Activated CD4-positive, alpha-beta T cell treated with anti-CD3 and anti-CD28 coated beads, Interleukin-10, Interleukin-2, amounts not matched to agents 100 ng/mL and 50 ng/mL, durations not matched to agents 16 hours and 8 hours (primary cell): Measurements from ENCODE around the gene SPATA22.
"Not testable (repeated sequence)": the region's sequence is repeated elsewhere in the genome, so short reads cannot be mapped to it uniquely, and the experiment has no call there.

ENCODE experiments used
- DNase-seq: peaks from one replicate; pipeline ENCODE4 v3.0.0-alpha.2; 2020

The SPATA22 gene

GRCh38 chr17:3472137-3472536 is 518 bp upstream of the SPATA22 start:
- no peak for DNase-seq

GRCh38 chr17:3469529-3469928 is 2.1 kb downstream of the SPATA22 start:
- DNase-seq = no peak

- not testable (repeated sequence) for DNase-seq
Measured at GRCh38 chr17:3466355-3466754, 5.3 kb downstream of the SPATA22 start.

- DNase-seq = no peak
Measured at GRCh38 chr17:3448059-3448665, 23.5 kb downstream of the SPATA22 start.

GRCh38 chr17:3447625-3448024 is 24.0 kb downstream of the SPATA22 start:
- DNase-seq = peak; percentile 15

- DNase-seq = no peak
Measured at GRCh38 chr17:3440451-3440850, 31.2 kb downstream of the SPATA22 start.

GRCh38 chr17:3438368-3438767 is 33.3 kb downstream of the SPATA22 start:
- no peak for DNase-seq

GRCh38 chr17:3433741-3434140 is 37.9 kb downstream of the SPATA22 start, which contains the start of gene OR1E2:
TSS of gene OR1E2 (minus strand) at chr17:3433841. CDS start at chr17:3433841, 0 bp downstream.
- no peak for DNase-seq

- DNase-seq = peak; percentile 19
Measured at GRCh38 chr17:3433215-3433614, 38.4 kb downstream of the SPATA22 start.

- no peak for DNase-seq
Measured at GRCh38 chr17:3418222-3418621, 53.4 kb downstream of the SPATA22 start.

GRCh38 chr17:3415610-3416009 is 56.0 kb downstream of the SPATA22 start:
- no peak for DNase-seq

GRCh38 chr17:3412216-3412615 is 59.4 kb downstream of the SPATA22 start:
- DNase-seq = not testable (repeated sequence)

- DNase-seq = no peak
Measured at GRCh38 chr17:3411070-3411469, 60.5 kb downstream of the SPATA22 start, which contains the start of gene OR3A3. TSS of gene OR3A3 (plus strand) at chr17:3411370.

- DNase-seq = not testable (repeated sequence)
Measured at GRCh38 chr17:3403856-3404255, 67.8 kb downstream of the SPATA22 start.

GRCh38 chr17:3401786-3402185 is 69.8 kb downstream of the SPATA22 start:
- DNase-seq = no peak

- DNase-seq = no peak
Measured at GRCh38 chr17:3400055-3400454, 71.6 kb downstream of the SPATA22 start.

GRCh38 chr17:3398310-3398709 is 73.3 kb downstream of the SPATA22 start, which contains the start of gene OR1E1:
TSS of gene OR1E1 (minus strand) at chr17:3398410. CDS start at chr17:3398410, 0 bp downstream.
- DNase-seq = no peak

- DNase-seq = not testable (repeated sequence)
Measured at GRCh38 chr17:3397801-3398200, 73.8 kb downstream of the SPATA22 start.
